K562 (cell line): ENCODE data around the gene UCP3. TPM values are rescaled to one million over a fixed set of nuclear protein-coding genes. Genes with fewer than 3 reads are reported as not detected.

Experiments used
- ATAC-seq: fragments of 200-7000 bp; cut with Tn5 transposase; 3 replicates; pipeline ENCODE4 v1.9.1; 2020; ENCODE audit warnings: moderate library complexity
- BruUV-seq: library from RNA; stranded (reverse); fragments of 400-500 nt; replicated peaks from 2 replicates; lab custom pipeline; 2021; lab: Mats Ljungman, UMichigan
- CTCF ChIA-PET: fragments of 300-600 bp; formaldehyde crosslinking; extraction: SDS; loops from one replicate; lab custom pipeline; 2021; ENCODE audit warnings: low intra/inter-chr PET ratio; lab: Yijun Ruan, JAX
- POLR2A ChIA-PET: fragments of 300-600, 350-650 bp; sonication (Branson Sonifier 250); formaldehyde crosslinking; extraction: SDS; loops from one replicate; lab custom pipeline; 2021; ENCODE audit warnings: antibody characterized with exemption, inconsistent platforms; lab: Yijun Ruan, JAX
- DNase-seq, 4 experiments: peaks; one replicate each; pipeline versions ENCODE4 v3.0.0 to v3.0.0-alpha.2; 2011 to 2018; ENCODE audit warnings: low spot score in 3 of 4, mixed read lengths in 3 of 4; ENCODE audit errors: extremely low read depth in 1 of 4
- FAIRE-seq: peaks from 2 replicates; lab custom pipeline; 2011; peaks lifted over from hg19 to GRCh38; lab: Jason Lieb, UNC
- H2AFZ ChIP-seq: 2 replicates; pipeline ENCODE4 v1.6.0; 2011; ENCODE audit warnings: low read depth, low read length, control low read depth, inconsistent platforms
- H3K27ac ChIP-seq: fragments of 200-600 bp; 3 replicates; pipeline ENCODE4 v1.8.0; 2011; ENCODE audit warnings: low read depth, mild to moderate bottlenecking, control low read depth, inconsistent platforms, low read length, moderate library complexity, mixed read lengths; ENCODE audit errors: extremely low read depth
- H3K27me3 ChIP-seq, 2 experiments: fragments of 300-600 bp in 1 of 2; 2 replicates in 1 of 2; 3 replicates in 1 of 2; pipeline versions ENCODE4 v1.6.0 to v1.8.0; 2011; ENCODE audit warnings: inconsistent platforms in 2 of 2, low read length in 2 of 2, mild to moderate bottlenecking in 1 of 2, mixed read lengths in 1 of 2, moderate library complexity in 1 of 2; ENCODE audit not compliant: control insufficient read depth in 2 of 2, insufficient read depth in 2 of 2
- H3K36me3 ChIP-seq: fragments of 300-600 bp; 3 replicates; pipeline ENCODE4 v1.8.0; 2011; ENCODE audit warnings: mild to moderate bottlenecking, low read length, inconsistent platforms; ENCODE audit not compliant: control insufficient read depth, insufficient read depth
- H3K4me1 ChIP-seq, 2 experiments: fragments of 200-600 bp in 1 of 2; replicated peaks in 1 of 2; 2 replicates in 1 of 2; 3 replicates in 1 of 2; pipeline versions ENCODE4 v1.5.1 to v1.8.0; 2011; ENCODE audit warnings: inconsistent platforms in 2 of 2, low read length in 2 of 2, mild to moderate bottlenecking in 1 of 2, mixed read lengths in 1 of 2, moderate library complexity in 1 of 2; ENCODE audit not compliant: control insufficient read depth in 2 of 2, insufficient read depth in 2 of 2
- H3K4me2 ChIP-seq: 2 replicates; pipeline ENCODE4 v1.6.1; 2011; ENCODE audit warnings: low read length, control low read depth, inconsistent platforms, mixed read lengths; ENCODE audit not compliant: insufficient read depth
- H3K4me3 ChIP-seq: fragments of 200-600 bp; sonication (generic), shearing (Covaris generic); 2 replicates; pipeline ENCODE4 v1.5.1; 2016; ENCODE audit warnings: control low read depth, inconsistent platforms
- H3K79me2 ChIP-seq: fragments of 200-600 bp; 3 replicates; pipeline ENCODE4 v1.8.0; 2011; ENCODE audit warnings: low read length, inconsistent platforms; ENCODE audit not compliant: control insufficient read depth, insufficient read depth
- H3K9ac ChIP-seq, 2 experiments: 2 replicates each; pipeline versions ENCODE4 v1.6.0 to v1.6.1; 2011; ENCODE audit warnings: low read depth in 2 of 2, low read length in 2 of 2, control low read depth in 1 of 2, inconsistent platforms in 1 of 2, mild to moderate bottlenecking in 1 of 2, mixed read lengths in 1 of 2; ENCODE audit not compliant: insufficient read depth in 1 of 2
- H3K9me1 ChIP-seq: one replicate; pipeline ENCODE4 v1.6.0; 2011; ENCODE audit warnings: inconsistent platforms, mild to moderate bottlenecking, low read length, moderate library complexity; ENCODE audit not compliant: control insufficient read depth, insufficient read depth
- H3K9me3 ChIP-seq: replicated peaks from 2 replicates; pipeline ENCODE4 v1.5.1; 2011; ENCODE audit warnings: low read depth, low read length, inconsistent platforms; ENCODE audit not compliant: control insufficient read depth, insufficient read depth
- H4K20me1 ChIP-seq: replicated peaks from 2 replicates; pipeline ENCODE4 v1.6.1; 2011; ENCODE audit warnings: low read length, inconsistent platforms, mixed read lengths; ENCODE audit not compliant: control insufficient read depth, insufficient read depth
- BMI1 ChIP-seq: fragments of 150-350 bp; IDR thresholded peaks from 2 replicates; pipeline ENCODE4 v1.6.1; 2014; ENCODE audit warnings: low read length
- BRD4 ChIP-seq: fragments of 200-600 bp; sonication (generic); IDR thresholded peaks from 2 replicates; pipeline ENCODE4 v1.6.1; 2017; ENCODE audit warnings: inconsistent platforms
- BRD9 ChIP-seq: fragments of 450-650 bp; IDR thresholded peaks from 2 replicates; pipeline ENCODE4 v1.6.1; 2018; ENCODE audit warnings: low read depth; ENCODE audit not compliant: partially characterized antibody
- E2F1 ChIP-seq: sonication (generic); formaldehyde crosslinking; IDR thresholded peaks from 2 replicates; pipeline ENCODE4 v1.8.1; 2023; ENCODE audit warnings: mild to moderate bottlenecking, missing genetic modification reagents, moderate library complexity
- ETS2 ChIP-seq: IDR thresholded peaks from 2 replicates; pipeline ENCODE4 v1.6.1; 2016; ENCODE audit warnings: borderline replicate concordance, missing genetic modification characterization, mild to moderate bottlenecking, moderate library complexity, missing compliant biosample characterization; ENCODE audit not compliant: poor library complexity, severe bottlenecking
- FOSL1 ChIP-seq: fragments of 200-800 bp; sonication (Bioruptor generic); conservative IDR thresholded peaks from 2 replicates; pipeline ENCODE4 v1.6.1; 2016; ENCODE audit warnings: missing genetic modification characterization, missing compliant biosample characterization
- GABPA ChIP-seq: fragments of 200-800 bp; sonication (Bioruptor generic); conservative IDR thresholded peaks from 2 replicates; pipeline ENCODE4 v1.6.1; 2016; ENCODE audit warnings: low read depth, missing genetic modification characterization, missing compliant biosample characterization
- HDAC2 ChIP-seq: fragments of 450-650 bp; IDR thresholded peaks from 2 replicates; pipeline ENCODE4 v1.6.1; 2016; ENCODE audit warnings: mild to moderate bottlenecking
- HDGF ChIP-seq: fragments of 450-650 bp; IDR thresholded peaks from 2 replicates; pipeline ENCODE4 v1.6.1; 2016
- RBM34 ChIP-seq: fragments of 200-400 bp; formaldehyde crosslinking; IDR thresholded peaks from 2 replicates; pipeline ENCODE4 v1.6.1; 2018; ENCODE audit warnings: low read length, borderline replicate concordance; ENCODE audit not compliant: insufficient read depth
- SIX5 ChIP-seq, 2 experiments: IDR thresholded peaks; 2 replicates each; pipeline ENCODE4 v1.6.1; 2011; ENCODE audit warnings: low read length in 2 of 2, borderline replicate concordance in 1 of 2, low read depth in 1 of 2, mild to moderate bottlenecking in 1 of 2, moderate library complexity in 1 of 2; ENCODE audit not compliant: insufficient read depth in 1 of 2
- ZBTB33 ChIP-seq: sonication (generic); formaldehyde crosslinking; IDR thresholded peaks from 2 replicates; pipeline ENCODE4 v1.8.1; 2023; ENCODE audit warnings: mild to moderate bottlenecking, missing genetic modification reagents
- ZFX ChIP-seq: sonication (generic); formaldehyde crosslinking; IDR thresholded peaks from 2 replicates; pipeline ENCODE4 v1.8.0; 2022; ENCODE audit warnings: mild to moderate bottlenecking, missing genetic modification reagents, moderate library complexity
- ZNF212 ChIP-seq: fragments of 450-650 bp; formaldehyde crosslinking; IDR thresholded peaks from 2 replicates; pipeline ENCODE4 v1.4.0; 2020; ENCODE audit warnings: mild to moderate bottlenecking
- ZNF436 ChIP-seq: fragments of 250-450, 450-650 bp; sonication (Bioruptor Pico); formaldehyde crosslinking; IDR thresholded peaks from 2 replicates; pipeline ENCODE4 v1.7.0; 2020; ENCODE audit warnings: mild to moderate bottlenecking
- ZSCAN29 ChIP-seq: fragments of 450-650 bp; IDR thresholded peaks from 2 replicates; pipeline ENCODE4 v1.6.1; 2017
- in situ Hi-C: fragments of 300-500 bp; cut with MboI; formaldehyde crosslinking; loops from 4 replicates; pipeline ENCODE4 v1.15.0; 2018; ENCODE audit warnings: inconsistent platforms, mixed read lengths
- intact Hi-C: fragments of 100-400 bp; cut with micrococcal nuclease; formaldehyde crosslinking; loops from 2 replicates; pipeline ENCODE4 v1.14.2; 2022
- polyA plus RNA-seq, 8 experiments: library from polyadenylated mRNA; depleted of rRNA in 4 of 8; stranded (reverse) in 5 of 8; unstranded in 3 of 8; fragments of >200 nt; fragmentation: Nextera tagmentation in 2 of 8; fragmentation: Illumina TruSeq in 1 of 8; extraction: Ambion mirVana in 2 of 8; extraction: Trizol in 1 of 8; gene quantifications; 2 replicates each; pipeline versions ENCODE4 v1.2.1 to v1.2.3, GENCODE V29; 2011 to 2014; ENCODE audit warnings: inconsistent platforms in 1 of 8, missing spikeins in 1 of 8
- total RNA-seq, 7 experiments: library from RNA; depleted of rRNA in 6 of 7; stranded (reverse); fragments of >200 nt in 6 of 7; fragmentation: Illumina TruSeq in 2 of 7; extraction: Trizol in 2 of 7; gene quantifications; 2 replicates each; pipeline versions ENCODE4 v1.2.1 to v1.2.3, GENCODE V29; 2011 to 2021; ENCODE audit warnings: low replicate concordance in 1 of 7
- TF ChIP-seq, protein P1 (sequence below): fragments of 450-650 bp; conservative IDR thresholded peaks from 2 replicates; pipeline ENCODE4 v1.6.1; 2016; ENCODE audit warnings: missing genetic modification characterization, low read depth, mild to moderate bottlenecking, control low read depth, missing compliant biosample characterization
- TF ChIP-seq, protein P2 (sequence below): sonication (generic); formaldehyde crosslinking; IDR thresholded peaks from 2 replicates; pipeline ENCODE4 v1.8.0; 2023; ENCODE audit warnings: mild to moderate bottlenecking, missing genetic modification reagents

The UCP3 gene
- total and polyA plus RNA-seq, 9 of the 15 experiments (the other 6 are each of a cell fraction or from before 2014, with no cell fraction given): 0.05 to 0.65 (median 0.25) TPM; not detected in 2

DNA sequence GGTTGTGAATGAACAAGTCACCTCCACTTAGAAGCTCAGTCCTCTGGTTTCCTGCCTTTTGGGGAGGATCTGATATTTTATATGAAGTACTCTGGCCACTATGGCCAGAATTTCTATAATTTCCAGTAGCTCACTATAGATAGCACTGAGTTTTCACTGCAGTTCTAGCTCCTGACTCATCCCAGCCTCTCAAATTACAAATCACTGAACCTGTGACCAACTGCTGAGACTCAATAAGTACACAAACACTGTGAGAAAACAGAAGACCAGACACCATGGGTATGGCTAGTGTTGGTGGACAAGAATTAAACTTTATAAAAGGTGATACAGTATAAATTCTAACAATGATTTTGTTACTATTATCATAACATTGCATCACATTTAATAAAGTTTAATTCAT is 47.1 kb upstream of the UCP3 start:
- in situ Hi-C loops (no loop called here), intact Hi-C loops (no loop called here)
- ATAC-seq: peak; percentile 57; the same call in 2 of the 3 replicates
- Histone ChIP-seq H2AFZ (no peak overlapping the region), H3K27me3 (no peaks in the 10 kb centered on the region), H3K79me2 (no peaks in the 10 kb centered on the region), H3K9me1 (no peaks in the 10 kb centered on the region), H3K4me2 (no peak overlapping the region), H3K9me3 (no peaks in the 10 kb centered on the region), H3K4me3 (no peak overlapping the region), H3K36me3 (0 out of 3 replicates have a peak, but pooled peaks cover 10% of the 10 kb centered on the region), H4K20me1 (no peaks in the 10 kb centered on the region), H3K4me1 (peaks cover 0 to 10% of the 10 kb centered on the region in 2 experiments; a peak in 4 of 5 replicates), H3K9ac (no peak overlapping the region), H3K27ac (0 out of 3 replicates have a peak overlapping the region, but pooled peaks have one; percentile 9)
- no peak for FAIRE-seq
- DNase-seq: no peak
- POLR2A ChIA-PET: interaction anchor here (1.0 to 1.7 kb wide), 2 partner anchors 9 to 18 kb away, joined by 3 read pairs; no protein-coding TSS in a partner anchor
- CTCF ChIA-PET: no interaction called here
- no TSS peak for BruUV-seq
- no peak for TF ChIP-seq ZNF212
- TF ChIP-seq ZSCAN29: no peak
- no peak for TF ChIP-seq BRD9
- no peak for TF ChIP-seq ZFX (CRISPR knock-in tag)
- TF ChIP-seq ETS2: no peak
- TF ChIP-seq FOSL1 (tag): 0 out of 2 replicates have a peak, but pooled peaks have one; percentile 32
- TF ChIP-seq, protein P1, sequence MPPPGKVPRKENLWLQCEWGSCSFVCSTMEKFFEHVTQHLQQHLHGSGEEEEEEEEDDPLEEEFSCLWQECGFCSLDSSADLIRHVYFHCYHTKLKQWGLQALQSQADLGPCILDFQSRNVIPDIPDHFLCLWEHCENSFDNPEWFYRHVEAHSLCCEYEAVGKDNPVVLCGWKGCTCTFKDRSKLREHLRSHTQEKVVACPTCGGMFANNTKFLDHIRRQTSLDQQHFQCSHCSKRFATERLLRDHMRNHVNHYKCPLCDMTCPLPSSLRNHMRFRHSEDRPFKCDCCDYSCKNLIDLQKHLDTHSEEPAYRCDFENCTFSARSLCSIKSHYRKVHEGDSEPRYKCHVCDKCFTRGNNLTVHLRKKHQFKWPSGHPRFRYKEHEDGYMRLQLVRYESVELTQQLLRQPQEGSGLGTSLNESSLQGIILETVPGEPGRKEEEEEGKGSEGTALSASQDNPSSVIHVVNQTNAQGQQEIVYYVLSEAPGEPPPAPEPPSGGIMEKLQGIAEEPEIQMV (tag): no peak
- TF ChIP-seq SIX5 (IDR thresholded peaks at IDR 0.05; ENCODE audit: borderline replicate concordance in 1 of 2, insufficient read depth in 1 of 2, low read depth in 1 of 2, low read length in 2 of 2): no peak
- no peak for TF ChIP-seq BRD4
- no peak for TF ChIP-seq HDGF
- no peak for TF ChIP-seq ZNF436
- TF ChIP-seq GABPA (tag): no peak
- no peak for TF ChIP-seq HDAC2
- no peak for TF ChIP-seq BMI1
- TF ChIP-seq ZBTB33 (CRISPR knock-in tag): no peak
- no peak for TF ChIP-seq E2F1 (CRISPR knock-in tag)
- TF ChIP-seq, protein P2, sequence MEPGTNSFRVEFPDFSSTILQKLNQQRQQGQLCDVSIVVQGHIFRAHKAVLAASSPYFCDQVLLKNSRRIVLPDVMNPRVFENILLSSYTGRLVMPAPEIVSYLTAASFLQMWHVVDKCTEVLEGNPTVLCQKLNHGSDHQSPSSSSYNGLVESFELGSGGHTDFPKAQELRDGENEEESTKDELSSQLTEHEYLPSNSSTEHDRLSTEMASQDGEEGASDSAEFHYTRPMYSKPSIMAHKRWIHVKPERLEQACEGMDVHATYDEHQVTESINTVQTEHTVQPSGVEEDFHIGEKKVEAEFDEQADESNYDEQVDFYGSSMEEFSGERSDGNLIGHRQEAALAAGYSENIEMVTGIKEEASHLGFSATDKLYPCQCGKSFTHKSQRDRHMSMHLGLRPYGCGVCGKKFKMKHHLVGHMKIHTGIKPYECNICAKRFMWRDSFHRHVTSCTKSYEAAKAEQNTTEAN (CRISPR knock-in tag): no peak
- TF ChIP-seq RBM34: no peak
